ENCODE measurements around the gene SLC36A3.

The SLC36A3 gene

DNA sequence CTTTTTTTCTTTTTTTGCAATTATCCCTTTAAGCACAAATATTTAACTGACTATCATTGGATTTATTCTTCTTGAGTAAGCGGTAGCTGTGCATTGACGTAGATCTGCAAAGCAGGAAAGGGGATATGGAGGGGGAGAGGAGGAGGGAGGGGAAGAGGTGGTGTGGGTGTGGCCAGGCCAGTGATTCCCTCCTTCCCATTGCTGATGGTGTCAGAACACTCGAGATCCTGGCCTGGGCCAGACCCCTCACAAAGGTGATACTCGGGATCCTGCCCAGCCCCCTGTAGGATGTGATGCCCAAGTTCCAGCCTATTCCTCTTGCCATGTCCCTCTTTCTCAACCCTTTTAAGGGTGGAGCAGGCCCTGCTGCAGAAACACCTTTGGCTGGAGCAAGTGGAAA is 9.9 kb downstream of the SLC36A3 start:
- no peaks in the 10 kb centered on the region for H3K36me3 ChIP-seq (ENCODE audit: control insufficient read depth, insufficient read depth, low read length)
- no peak overlapping the region for H3K4me3 ChIP-seq (replicated peaks; ENCODE audit: low read depth, low read length)
- no peak for TF ChIP-seq CTCF (IDR thresholded peaks at IDR 0.05; ENCODE audit: insufficient read depth, low read length, poor library complexity, severe bottlenecking)
- DNase-seq (ENCODE audit: extremely low read depth, insufficient read length) = no peak
- H3K27me3 ChIP-seq (replicated peaks; ENCODE audit: control insufficient read depth, insufficient read depth, low read length) = no peaks in the 10 kb centered on the region

GRCh38 chr5:151288180-151288579 is 15.4 kb downstream of the SLC36A3 start:
- TF ChIP-seq CTCF (IDR thresholded peaks at IDR 0.05; ENCODE audit: insufficient read depth, low read length, poor library complexity, severe bottlenecking) = peak; percentile 47
- no peak overlapping the region for H3K4me3 ChIP-seq (replicated peaks; ENCODE audit: low read depth, low read length)
- no peak for DNase-seq (ENCODE audit: extremely low read depth, insufficient read length)
- no peaks in the 10 kb centered on the region for H3K27me3 ChIP-seq (replicated peaks; ENCODE audit: control insufficient read depth, insufficient read depth, low read length)
- no peaks in the 10 kb centered on the region for H3K36me3 ChIP-seq (ENCODE audit: control insufficient read depth, insufficient read depth, low read length)

DNA sequence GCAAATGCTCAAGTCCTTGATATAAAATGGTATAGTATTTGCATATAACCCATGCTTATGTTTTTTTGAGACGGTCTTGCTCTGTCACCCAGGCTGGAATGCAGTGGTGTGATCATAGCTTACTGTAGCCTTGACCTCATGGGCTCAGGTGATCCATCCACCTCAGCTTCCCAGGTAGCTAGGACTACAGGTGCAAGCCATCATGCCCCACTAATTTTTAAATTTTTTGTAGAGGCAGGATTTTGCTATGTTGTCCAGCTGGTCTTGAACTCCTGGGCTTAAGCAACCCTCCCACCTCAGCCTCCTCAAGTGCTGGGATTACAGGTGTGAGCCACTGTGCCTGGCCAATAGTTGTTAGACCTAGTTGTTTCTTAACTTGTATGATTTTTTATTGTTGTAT is 17.3 kb downstream of the SLC36A3 start:
- H3K27me3 ChIP-seq (replicated peaks; ENCODE audit: control insufficient read depth, insufficient read depth, low read length) = no peaks in the 10 kb centered on the region
- no peaks in the 10 kb centered on the region for H3K36me3 ChIP-seq (ENCODE audit: control insufficient read depth, insufficient read depth, low read length)
- TF ChIP-seq CTCF (IDR thresholded peaks at IDR 0.05; ENCODE audit: insufficient read depth, low read length, poor library complexity, severe bottlenecking) = no peak
- DNase-seq (ENCODE audit: extremely low read depth, insufficient read length) = no peak
- no peak overlapping the region for H3K4me3 ChIP-seq (replicated peaks; ENCODE audit: low read depth, low read length)

GRCh38 chr5:151285683-151286082 is 17.9 kb downstream of the SLC36A3 start:
- H3K27me3 ChIP-seq (replicated peaks; ENCODE audit: control insufficient read depth, insufficient read depth, low read length) = no peaks in the 10 kb centered on the region
- H3K36me3 ChIP-seq (ENCODE audit: control insufficient read depth, insufficient read depth, low read length) = no peaks in the 10 kb centered on the region
- H3K4me3 ChIP-seq (replicated peaks; ENCODE audit: low read depth, low read length) = no peak overlapping the region
- no peak for DNase-seq (ENCODE audit: extremely low read depth, insufficient read length)
- TF ChIP-seq CTCF (IDR thresholded peaks at IDR 0.05; ENCODE audit: insufficient read depth, low read length, poor library complexity, severe bottlenecking) = no peak

GRCh38 chr5:151284392-151284967 is 19.1 kb downstream of the SLC36A3 start:
- Histone ChIP-seq H3K27me3 (replicated peaks; ENCODE audit: control insufficient read depth, insufficient read depth, low read length) (no peaks in the 10 kb centered on the region), H3K4me3 (replicated peaks; ENCODE audit: low read depth, low read length) (no peak overlapping the region), H3K36me3 (ENCODE audit: control insufficient read depth, insufficient read depth, low read length) (no peaks in the 10 kb centered on the region)
- peak; percentile 61 for TF ChIP-seq CTCF (IDR thresholded peaks at IDR 0.05; ENCODE audit: insufficient read depth, low read length, poor library complexity, severe bottlenecking)
- DNase-seq (ENCODE audit: extremely low read depth, insufficient read length) = no peak

Measured in GM06990 (cell line).